Psoas muscle (tissue), 8 donors: ENCODE measurements around the gene KYAT1. TPM values are rescaled to one million over a fixed set of nuclear protein-coding genes. Genes with fewer than 3 reads are reported as not detected.
"Not testable (repeated sequence)": the region's sequence is repeated elsewhere in the genome, so short reads cannot be mapped to it uniquely, and the experiment has no call there.

Experiments
- ATAC-seq, 4 donors: fragments of 200-7000 bp; cut with Tn5 transposase; one replicate each; pipeline ENCODE4 v1.9.1; 2020; ENCODE audit warnings: moderate library complexity in 3 of 4, mild to moderate bottlenecking in 2 of 4
- DNase-seq, 2 donors: peaks; one replicate each; pipeline ENCODE4 v3.0.0-alpha.2; 2020
- H3K27ac ChIP-seq: fragments of 200-600 bp; one replicate; pipeline ENCODE4 v1.8.0; 2022
- H3K27me3 ChIP-seq, 3 donors: fragments of 200-600 bp in 1 of 3; one replicate each; pipeline versions ENCODE4 v1.6.1 to v1.8.0; 2013 to 2022; ENCODE audit warnings: low read length in 2 of 3, mild to moderate bottlenecking in 2 of 3, moderate library complexity in 1 of 3; ENCODE audit not compliant: insufficient read depth in 3 of 3
- H3K36me3 ChIP-seq, 2 donors: fragments of 200-600 bp in 1 of 2; one replicate each; pipeline versions ENCODE4 v1.6.1 to v1.8.0; 2013 to 2022; ENCODE audit warnings: low read depth in 1 of 2, mild to moderate bottlenecking in 1 of 2, moderate library complexity in 1 of 2; ENCODE audit not compliant: insufficient read depth in 1 of 2
- H3K4me1 ChIP-seq: fragments of 200-600 bp; one replicate; pipeline ENCODE4 v1.8.0; 2022
- H3K4me3 ChIP-seq: fragments of 200-600 bp; one replicate; pipeline ENCODE4 v1.8.0; 2022; ENCODE audit warnings: mild to moderate bottlenecking
- H3K9me3 ChIP-seq: fragments of 200-600 bp; one replicate; pipeline ENCODE4 v1.8.0; 2022
- WGBS, 3 donors: extraction: QIAGEN DNeasy Blood & Tissue Kit; methylation state at CpG; one replicate each; pipeline versions ENCODE4 v1.1.6 to v1.1.7; 2013; 5-methylcytosine and 5-hydroxymethylcytosine counted together
- intact Hi-C, 2 donors: fragments of 100-400 bp; cut with DNase I; formaldehyde crosslinking; loops; one replicate each; pipeline versions ENCODE4 v1.11.0 to v1.14.2; 2022
- polyA plus RNA-seq, 3 donors: library from polyadenylated mRNA; stranded (reverse); fragments of 200-250 nt; gene quantifications; one replicate each; pipeline ENCODE4 v1.2.3, GENCODE V29; 2013
- total RNA-seq, 4 donors: library from RNA; stranded (reverse); fragmentation: NEBNext Ultra II Directional in 2 of 4; extraction: Animal tissue kit (Norgen Biotek cat#: 25700) in 2 of 4; gene quantifications; one replicate each; pipeline versions ENCODE4 v1.2.1 to v1.2.4, GENCODE V29; 2021 to 2023
- TF ChIP-seq, protein P1 (sequence below): fragments of 200-600 bp; IDR thresholded peaks from one replicate; pipeline ENCODE4 v1.8.0; 2022; ENCODE audit warnings: antibody characterized with exemption
- donor health status: healthy with polysubstance abuse.
- donor health status: DM: no; HTN: no; CAD: no; lungs with moderate emphysema.
- donor health status: Bipolar disorder and iron deficiency.
- donor health status: healthy.
- donor health status: DM: yes; HTN: yes; CAD: no.
- donor health status: DM: no; HTN: no; CAD: no.
- donor health status: DM: no; HTN: no; CAD: no.
- donor health status: DM: yes; HTN: yes; CAD: no.

The KYAT1 gene
- total and polyA plus RNA-seq, 7 donors: 6.4 to 12.0 (median 7.5) TPM

DNA sequence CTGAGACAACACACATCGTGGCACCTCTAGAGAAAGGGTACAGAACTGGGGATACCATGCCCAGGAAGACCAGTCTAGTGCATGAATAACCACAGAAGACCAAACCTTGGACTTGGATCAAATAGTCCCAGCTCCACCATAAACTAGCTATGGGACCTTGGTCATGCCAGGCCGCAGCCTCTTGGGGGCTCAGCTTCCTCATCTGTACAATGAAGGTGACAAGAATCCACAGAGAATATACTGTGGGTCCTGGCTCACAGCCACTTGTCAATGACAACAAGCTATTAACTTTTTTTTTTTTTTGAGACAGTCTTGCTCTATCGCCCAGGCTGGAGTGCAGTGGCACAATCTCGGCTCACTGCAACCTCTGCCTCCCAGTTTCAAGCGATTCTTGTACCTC is 3.9 kb downstream of the KYAT1 start:
- H3K9me3 ChIP-seq: no peaks in the 10 kb centered on the region
- no peak overlapping the region for H3K27ac ChIP-seq
- intact Hi-C loops: no loop called here
- peak in 1 of 2 donors; percentile 13 for DNase-seq
- 88 to 96% (median 91%) methylated on average over 5 of the region's 5 CpGs for WGBS, 3 donors
- no peaks in the 10 kb centered on the region for H3K27me3 ChIP-seq
- TF ChIP-seq, protein P1, sequence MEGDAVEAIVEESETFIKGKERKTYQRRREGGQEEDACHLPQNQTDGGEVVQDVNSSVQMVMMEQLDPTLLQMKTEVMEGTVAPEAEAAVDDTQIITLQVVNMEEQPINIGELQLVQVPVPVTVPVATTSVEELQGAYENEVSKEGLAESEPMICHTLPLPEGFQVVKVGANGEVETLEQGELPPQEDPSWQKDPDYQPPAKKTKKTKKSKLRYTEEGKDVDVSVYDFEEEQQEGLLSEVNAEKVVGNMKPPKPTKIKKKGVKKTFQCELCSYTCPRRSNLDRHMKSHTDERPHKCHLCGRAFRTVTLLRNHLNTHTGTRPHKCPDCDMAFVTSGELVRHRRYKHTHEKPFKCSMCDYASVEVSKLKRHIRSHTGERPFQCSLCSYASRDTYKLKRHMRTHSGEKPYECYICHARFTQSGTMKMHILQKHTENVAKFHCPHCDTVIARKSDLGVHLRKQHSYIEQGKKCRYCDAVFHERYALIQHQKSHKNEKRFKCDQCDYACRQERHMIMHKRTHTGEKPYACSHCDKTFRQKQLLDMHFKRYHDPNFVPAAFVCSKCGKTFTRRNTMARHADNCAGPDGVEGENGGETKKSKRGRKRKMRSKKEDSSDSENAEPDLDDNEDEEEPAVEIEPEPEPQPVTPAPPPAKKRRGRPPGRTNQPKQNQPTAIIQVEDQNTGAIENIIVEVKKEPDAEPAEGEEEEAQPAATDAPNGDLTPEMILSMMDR: no peak
- H3K4me1 ChIP-seq: peaks cover 19% of the 10 kb centered on the region
- H3K36me3 ChIP-seq: no peaks in the 10 kb centered on the region
- no peak overlapping the region for H3K4me3 ChIP-seq
- ATAC-seq: no peak

DNA sequence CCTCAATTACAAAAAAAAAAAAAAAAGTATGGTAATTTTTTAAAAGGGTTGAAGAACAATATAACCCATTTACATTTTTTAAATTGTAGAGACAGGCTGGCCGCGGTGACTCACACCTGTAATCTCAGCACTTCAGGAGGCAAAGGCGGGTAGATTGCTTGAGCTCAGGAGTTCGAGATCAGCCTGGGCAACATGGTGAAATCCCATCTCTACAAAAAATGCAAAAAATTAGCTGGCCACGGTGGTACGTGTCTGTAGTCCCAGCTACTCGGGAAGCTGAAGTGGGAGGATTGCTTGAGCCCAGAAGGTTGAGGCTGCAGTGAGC is 10.8 kb downstream of the KYAT1 start:
- H3K9me3 ChIP-seq, H3K4me1 ChIP-seq, H3K27me3 ChIP-seq, H3K27ac ChIP-seq, H3K4me3 ChIP-seq, ATAC-seq, intact Hi-C loops, H3K36me3 ChIP-seq: not testable (repeated sequence)
- DNase-seq: peak in 1 of 2 donors; percentile 6
- WGBS, 3 donors: 90 to 95% (median 91%) methylated on average over 7 of the region's 7 CpGs

DNA sequence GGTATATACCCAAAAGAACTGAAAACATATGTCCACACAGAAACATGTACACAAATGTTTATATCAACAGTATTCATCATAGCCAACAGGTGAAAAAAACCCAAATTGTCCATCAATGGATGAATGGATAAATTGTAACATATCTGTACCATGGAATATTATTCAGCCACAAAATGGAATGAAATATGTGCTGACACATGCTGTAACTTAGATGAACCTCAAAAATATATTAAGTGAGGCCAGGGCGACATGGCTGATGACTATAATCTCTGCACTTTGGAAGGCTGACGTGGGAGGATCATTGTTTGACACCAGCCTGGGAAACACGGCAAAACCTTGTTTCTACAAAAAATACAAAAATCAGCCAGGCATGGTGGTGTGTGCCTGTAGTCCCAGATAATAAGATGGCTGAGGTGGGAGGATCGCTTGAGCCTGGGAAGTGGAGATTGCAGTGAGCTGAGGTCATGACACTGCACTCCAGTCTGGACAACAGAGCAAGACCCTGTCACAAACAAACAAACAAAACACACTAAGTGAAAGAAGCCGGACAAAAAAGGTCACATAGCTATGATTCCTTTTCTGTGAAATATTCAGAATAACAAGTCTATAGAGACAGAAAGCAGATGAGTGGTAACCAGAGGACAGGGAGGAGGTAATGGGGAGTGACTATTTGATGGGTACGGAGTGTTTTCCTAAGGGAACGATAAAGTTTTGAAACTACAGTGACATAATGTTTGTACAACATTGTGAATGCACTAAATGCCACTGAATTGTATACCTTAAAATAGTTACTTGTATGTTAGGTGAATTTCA is 11.4 kb downstream of the KYAT1 start:
- Histone ChIP-seq H3K27me3 (no peaks in the 10 kb centered on the region), H3K36me3 (peaks cover 0 to 2% of the 10 kb centered on the region in 2 donors), H3K4me1 (no peaks in the 10 kb centered on the region), H3K27ac (no peak overlapping the region), H3K9me3 (no peaks in the 10 kb centered on the region), H3K4me3 (no peak overlapping the region)
- TF ChIP-seq, protein P1: no peak
- DNase-seq (no peak), ATAC-seq (no peak)
- intact Hi-C loops: no loop called here
- WGBS, 3 donors: 90 to 96% (median 92%) methylated on average over 7 of the region's 7 CpGs

DNA sequence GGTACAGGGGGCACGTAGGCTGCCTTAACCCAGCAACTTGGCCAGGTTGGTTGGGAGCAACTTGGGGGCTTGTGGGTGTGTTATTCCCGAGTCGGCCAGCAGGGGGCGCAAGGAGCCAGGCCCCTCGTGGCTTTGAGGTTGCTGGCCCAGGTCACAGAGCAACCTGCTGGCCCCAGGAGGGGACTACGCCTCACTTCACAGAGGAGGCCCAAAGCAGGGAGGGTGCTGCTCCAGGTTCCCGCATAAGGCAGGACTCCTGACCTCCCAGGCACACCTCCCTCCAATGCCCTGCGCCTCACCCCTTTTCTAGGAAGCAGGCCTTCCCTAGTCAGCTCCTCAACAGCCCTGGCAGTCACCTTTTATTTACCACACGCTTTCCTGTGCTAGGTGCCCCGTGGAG is 18.1 kb downstream of the KYAT1 start:
- no peaks in the 10 kb centered on the region for H3K9me3 ChIP-seq
- intact Hi-C loops: loop anchor here (1.0 to 5.0 kb wide), 2 partner anchors 64 to 65 kb away; no protein-coding TSS in a partner anchor
- H3K4me1 ChIP-seq: peaks cover 25% of the 10 kb centered on the region
- ATAC-seq (peak; percentile 62 to 74 (median 70)), DNase-seq (peak; percentile 73 to 86)
- H3K27me3 ChIP-seq: no peaks in the 10 kb centered on the region
- no peaks in the 10 kb centered on the region for H3K36me3 ChIP-seq
- 30 to 36% (median 33%) methylated on average over 10 of the region's 10 CpGs for WGBS, 3 donors
- TF ChIP-seq, protein P1: peak; percentile 88
- H3K27ac ChIP-seq: no peak overlapping the region
- no peak overlapping the region for H3K4me3 ChIP-seq

DNA sequence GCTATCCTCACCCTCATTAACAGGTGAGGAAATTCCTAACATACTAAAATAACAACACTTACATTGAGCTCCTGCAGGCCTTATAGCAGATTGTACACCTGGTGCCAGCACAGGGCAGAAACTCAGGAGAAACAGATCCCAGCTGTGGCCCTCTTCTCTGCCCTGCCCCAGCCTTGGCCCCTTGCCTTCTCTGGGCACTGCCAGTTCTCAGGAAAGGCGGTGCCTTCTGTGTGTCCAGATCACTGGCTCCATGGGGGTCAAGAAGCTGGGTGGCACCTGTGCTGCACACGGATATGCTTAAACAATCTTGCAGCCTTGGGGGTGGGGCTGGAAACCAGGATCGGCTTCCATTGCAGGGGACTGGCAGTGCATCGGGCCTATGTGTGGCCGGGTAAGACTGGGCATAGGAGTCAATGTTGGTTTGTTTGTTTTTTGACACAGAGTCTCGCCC is 19.3 kb downstream of the KYAT1 start:
- Histone ChIP-seq H3K27ac (peak overlapping the region; percentile 61), H3K27me3 (no peaks in the 10 kb centered on the region), H3K36me3 (no peaks in the 10 kb centered on the region), H3K4me3 (no peak overlapping the region), H3K4me1 (peaks cover 25% of the 10 kb centered on the region), H3K9me3 (no peaks in the 10 kb centered on the region)
- TF ChIP-seq, protein P1: no peak
- intact Hi-C loops: loop anchor here in 1 of 2 donors (5.0 kb wide), 1 partner anchor 65 kb away; no protein-coding TSS in a partner anchor
- peak; percentile 38 to 88 for DNase-seq
- ATAC-seq: peak; percentile 68 to 88 (median 82)
- 41 to 62% (median 43%) methylated on average over 6 of the region's 6 CpGs for WGBS, 3 donors
